IPS DF 6.9 (cell line): Measurements from ENCODE around the gene FRMD4A.
"Not testable (repeated sequence)": the region's sequence is repeated elsewhere in the genome, so short reads cannot be mapped to it uniquely, and the experiment has no call there.

Experiments used
- DNase-seq: peaks from one replicate; pipeline ENCODE4 v3.0.0-alpha.2; 2013; ENCODE audit warnings: low read depth, low spot score
- H3K27ac ChIP-seq: one replicate; pipeline ENCODE4 v1.5.1; 2013; ENCODE audit warnings: low read length, control low read depth
- H3K27me3 ChIP-seq: 2 replicates; pipeline ENCODE4 v1.6.1; 2013; ENCODE audit warnings: mild to moderate bottlenecking, low read length; ENCODE audit not compliant: control insufficient read depth, insufficient read depth
- H3K36me3 ChIP-seq: 2 replicates; pipeline ENCODE4 v1.6.1; 2013; ENCODE audit warnings: low read length; ENCODE audit not compliant: control insufficient read depth, insufficient read depth
- H3K4me1 ChIP-seq: 2 replicates; pipeline ENCODE4 v1.6.1; 2013; ENCODE audit warnings: low read length; ENCODE audit not compliant: control insufficient read depth, insufficient read depth
- H3K4me3 ChIP-seq: 2 replicates; pipeline ENCODE4 v1.5.1; 2013; ENCODE audit warnings: mild to moderate bottlenecking, low read length
- H3K9me3 ChIP-seq: 2 replicates; pipeline ENCODE4 v1.6.1; 2013; ENCODE audit warnings: low read length, inconsistent platforms; ENCODE audit not compliant: control insufficient read depth, insufficient read depth
- WGBS: extraction: QIAGEN DNeasy Blood & Tissue Kit; methylation state at CpG from one replicate; pipeline ENCODE4 v1.1.7; 2013; ENCODE audit warnings: mixed read lengths, missing lambda C conversion rate; ENCODE audit not compliant: insufficient read length, insufficient coverage; 5-methylcytosine and 5-hydroxymethylcytosine counted together

FRMD4A gene

GRCh38 chr10:13779748-13780147, 551.0 kb downstream of the FRMD4A start:
- H3K9me3 ChIP-seq, result no peaks in the 10 kb centered on the region
- H3K27me3 ChIP-seq, result no peaks in the 10 kb centered on the region
- H3K27ac ChIP-seq, result no peak overlapping the region
- no CpG with 5 or more reads among the region's 6 CpGs for WGBS
- no peaks in the 10 kb centered on the region for H3K36me3 ChIP-seq
- no peaks in the 10 kb centered on the region for H3K4me1 ChIP-seq
- no peak overlapping the region for H3K4me3 ChIP-seq
- DNase-seq, result no peak

- not testable (repeated sequence) for H3K36me3 ChIP-seq, DNase-seq, H3K27me3 ChIP-seq, H3K4me3 ChIP-seq, H3K27ac ChIP-seq, H3K9me3 ChIP-seq, H3K4me1 ChIP-seq
- no CpG with 5 or more reads among the region's 4 CpGs for whole genome bisulfite sequencing
These were observed 552.1 kb downstream of the FRMD4A start for GRCh38 chr10:13778693-13778960.

DNA sequence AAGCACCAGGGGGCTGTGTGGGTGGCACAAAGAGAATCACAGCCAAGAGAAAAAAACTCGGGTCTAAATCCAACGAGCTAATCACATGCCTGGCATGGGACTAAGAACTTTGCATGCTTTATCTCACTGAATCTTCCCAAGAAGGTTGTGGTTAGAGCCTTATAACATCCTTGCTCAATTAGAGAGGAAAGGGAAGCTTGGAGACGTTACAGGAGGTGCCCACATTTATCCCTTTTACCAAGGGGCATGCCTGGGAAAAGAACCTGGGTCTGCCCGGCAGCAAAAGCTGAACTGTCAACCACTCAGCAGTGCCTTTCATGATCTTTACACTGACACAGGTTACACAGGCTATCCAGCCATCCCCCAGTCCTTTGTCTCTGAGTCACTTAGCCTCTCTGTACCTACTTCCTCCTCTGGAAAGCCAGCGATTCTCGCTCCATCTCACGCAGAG, 553.8 kb downstream of the FRMD4A start:
- Histone ChIP-seq H3K27ac (no peak overlapping the region), H3K27me3 (no peaks in the 10 kb centered on the region), H3K4me3 (no peak overlapping the region), H3K9me3 (no peaks in the 10 kb centered on the region), H3K36me3 (no peaks in the 10 kb centered on the region), H3K4me1 (no peaks in the 10 kb centered on the region)
- no peak for DNase-seq
- WGBS, result no CpG with 5 or more reads among the region's 7 CpGs

DNA sequence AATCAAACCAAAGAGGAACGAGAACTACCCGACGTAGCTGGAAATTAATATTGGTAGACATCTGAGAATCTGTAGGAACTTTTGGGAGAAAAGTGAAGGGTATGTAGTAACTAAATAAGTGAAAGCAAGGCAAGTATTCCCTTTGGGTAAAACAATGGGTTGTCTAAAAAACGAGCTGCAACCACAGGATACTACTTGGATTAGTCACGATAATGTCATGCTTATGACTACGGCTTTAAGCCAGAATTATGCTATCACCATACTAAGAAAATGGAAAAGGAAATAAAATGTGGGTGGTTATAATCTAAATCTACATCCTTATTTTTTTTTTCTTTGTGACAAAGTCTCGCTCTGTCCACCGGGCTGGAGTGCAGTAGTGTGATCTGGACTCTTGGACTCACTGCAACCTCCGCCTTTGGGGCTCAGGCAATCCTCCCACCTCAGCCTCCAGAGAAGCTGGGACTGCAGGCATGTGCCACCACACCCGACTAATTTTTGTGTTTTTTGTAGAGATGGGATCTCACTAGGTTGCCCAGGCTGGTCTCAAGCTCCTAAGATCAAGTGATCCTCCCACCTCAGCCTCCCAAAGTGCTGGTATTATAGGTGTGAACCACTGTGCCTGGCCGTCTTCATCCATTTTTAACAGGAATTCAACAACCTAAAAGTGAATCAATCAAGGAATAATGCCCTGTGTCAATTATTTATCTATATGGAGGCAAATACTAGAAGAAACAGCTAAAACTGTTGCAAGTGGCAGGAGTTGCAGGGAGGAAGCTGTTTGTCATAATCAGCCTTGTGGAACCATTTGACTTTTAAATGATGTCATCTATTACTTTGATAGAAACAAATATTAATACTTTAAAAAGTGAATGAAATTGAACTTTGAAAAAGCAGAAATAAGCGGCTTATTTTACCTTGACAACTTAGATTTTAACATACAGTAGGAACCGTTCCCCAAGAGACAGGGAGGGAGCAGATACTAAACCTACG, 554.6 kb downstream of the FRMD4A start:
- Histone ChIP-seq H3K9me3 (no peaks in the 10 kb centered on the region), H3K4me3 (no peak overlapping the region), H3K27ac (no peak overlapping the region), H3K4me1 (no peaks in the 10 kb centered on the region), H3K36me3 (no peaks in the 10 kb centered on the region), H3K27me3 (no peaks in the 10 kb centered on the region)
- no peak for DNase-seq
- no CpG with 5 or more reads among the region's 14 CpGs for WGBS

DNA sequence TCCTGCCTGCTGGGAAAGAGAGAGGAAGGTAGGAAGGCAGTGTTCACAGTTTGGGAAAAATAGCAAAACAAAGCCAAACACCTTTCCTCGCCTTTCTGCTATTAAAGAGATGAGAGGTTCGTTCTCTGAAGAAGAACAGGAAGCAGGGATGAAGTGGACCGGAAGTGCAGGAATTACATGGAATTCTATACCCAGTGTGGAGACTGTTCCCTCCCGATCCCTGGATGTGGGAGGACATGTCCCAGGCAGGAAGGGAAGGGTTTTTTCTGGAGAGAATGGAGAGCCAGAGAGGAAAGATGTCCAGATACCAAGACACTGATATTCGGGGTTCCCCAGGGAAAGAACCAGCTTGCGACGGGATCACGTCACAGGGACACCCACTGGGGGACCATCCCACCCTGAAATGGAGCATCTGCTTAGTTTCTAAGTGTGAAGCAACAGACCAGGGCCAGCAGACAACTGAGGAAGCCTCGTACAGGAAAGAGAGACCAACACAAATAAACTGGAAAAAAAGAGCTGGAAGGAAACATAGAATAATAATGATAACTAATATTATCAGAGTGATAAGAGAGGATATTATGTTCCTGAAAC, 556.3 kb downstream of the FRMD4A start:
- Histone ChIP-seq H3K27me3 (no peaks in the 10 kb centered on the region), H3K9me3 (no peaks in the 10 kb centered on the region), H3K4me3 (no peak overlapping the region), H3K27ac (no peak overlapping the region), H3K4me1 (no peaks in the 10 kb centered on the region), H3K36me3 (no peaks in the 10 kb centered on the region)
- DNase-seq, result no peak
- WGBS, result no CpG with 5 or more reads among the region's 9 CpGs

DNA sequence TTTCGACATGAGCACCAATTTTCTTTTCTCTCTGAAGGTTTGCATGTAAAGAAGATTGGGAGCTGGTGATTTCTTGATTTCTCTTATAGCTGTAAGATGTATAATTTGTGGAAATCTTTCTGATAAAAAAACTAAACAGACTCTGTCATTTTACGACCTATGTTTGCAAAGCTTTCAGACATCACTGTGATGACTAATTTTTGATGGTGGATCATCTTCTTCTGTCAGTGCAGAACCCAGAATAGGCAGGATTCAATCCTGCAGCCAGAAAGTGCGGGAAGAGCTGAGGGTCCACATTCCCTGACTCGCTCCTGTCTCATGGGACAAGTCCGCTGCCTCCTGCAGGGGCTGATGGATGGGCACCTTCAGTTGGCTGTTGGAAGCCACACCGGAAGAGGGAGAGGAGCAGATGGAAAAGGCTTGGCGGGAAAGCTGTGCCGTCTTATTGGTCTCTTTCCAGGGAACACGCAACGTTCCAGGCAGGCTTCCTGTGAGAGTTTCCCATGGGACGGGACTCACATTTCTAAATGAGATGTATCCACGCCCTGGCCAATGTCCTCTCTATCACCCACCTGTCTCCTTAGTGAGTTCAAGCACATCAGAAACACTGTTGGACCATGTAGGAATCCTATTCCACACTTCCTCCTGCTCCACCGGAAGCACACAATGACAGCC, 557.1 kb downstream of the FRMD4A start:
- H3K27ac ChIP-seq, result no peak overlapping the region
- no peaks in the 10 kb centered on the region for H3K9me3 ChIP-seq
- no peak overlapping the region for H3K4me3 ChIP-seq
- DNase-seq, result no peak
- no peaks in the 10 kb centered on the region for H3K4me1 ChIP-seq
- no CpG with 5 or more reads among the region's 13 CpGs for WGBS
- no peaks in the 10 kb centered on the region for H3K27me3 ChIP-seq
- no peaks in the 10 kb centered on the region for H3K36me3 ChIP-seq

DNA sequence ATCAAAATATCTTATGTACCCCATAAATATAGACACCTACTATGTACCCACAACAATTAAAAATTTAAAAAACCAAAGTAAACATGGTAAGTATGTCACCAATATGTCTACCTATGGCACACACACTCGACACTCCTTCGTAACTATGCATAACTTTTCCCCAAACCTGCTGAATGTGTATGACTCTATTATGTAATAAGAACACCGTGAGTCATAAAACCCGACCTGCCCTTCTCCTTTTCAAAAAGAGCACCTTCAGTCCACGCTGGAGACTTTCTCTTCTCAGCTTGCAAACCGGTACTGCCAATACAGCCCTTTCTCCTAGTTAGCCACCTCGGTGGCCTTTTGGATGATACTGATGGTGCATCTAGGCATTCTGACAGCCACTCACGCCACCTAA, 557.7 kb downstream of the FRMD4A start:
- WGBS, result no CpG with 5 or more reads among the region's 8 CpGs
- DNase-seq, result no peak

GRCh38 chr10:13771992-13772391, 558.7 kb downstream of the FRMD4A start:
- no peaks in the 10 kb centered on the region for H3K4me1 ChIP-seq
- no peaks in the 10 kb centered on the region for H3K27me3 ChIP-seq
- H3K36me3 ChIP-seq, result no peaks in the 10 kb centered on the region
- no peak overlapping the region for H3K4me3 ChIP-seq
- H3K9me3 ChIP-seq, result no peaks in the 10 kb centered on the region
- no peak overlapping the region for H3K27ac ChIP-seq
- no peak for DNase-seq
- no CpG with 5 or more reads among the region's 4 CpGs for WGBS

More for the DNA sequence above, 557.7 kb downstream of the FRMD4A start:
- H3K27ac ChIP-seq, result no peak overlapping the region
- H3K4me3 ChIP-seq, result no peak overlapping the region
- no peaks in the 10 kb centered on the region for H3K27me3 ChIP-seq
- H3K36me3 ChIP-seq, result no peaks in the 10 kb centered on the region
- no peaks in the 10 kb centered on the region for H3K4me1 ChIP-seq
- H3K9me3 ChIP-seq, result no peaks in the 10 kb centered on the region

GRCh38 chr10:13770760-13771493, 559.8 kb downstream of the FRMD4A start:
- WGBS, result no CpG with 5 or more reads among the region's 4 CpGs
- no peak for DNase-seq
- no peaks in the 10 kb centered on the region for H3K4me1 ChIP-seq

GRCh38 chr10:13769946-13770345, 560.8 kb downstream of the FRMD4A start:
- Histone ChIP-seq H3K9me3 (no peaks in the 10 kb centered on the region), H3K4me3 (no peak overlapping the region), H3K27me3 (no peaks in the 10 kb centered on the region), H3K27ac (no peak overlapping the region), H3K36me3 (no peaks in the 10 kb centered on the region), H3K4me1 (no peaks in the 10 kb centered on the region)
- no peak for DNase-seq
- no CpG with 5 or more reads among the region's 10 CpGs for WGBS

More at GRCh38 chr10:13770760-13771493, 559.8 kb downstream of the FRMD4A start:
- H3K9me3 ChIP-seq, result no peaks in the 10 kb centered on the region
- H3K36me3 ChIP-seq, result no peaks in the 10 kb centered on the region
- H3K4me3 ChIP-seq, result no peak overlapping the region
- H3K27me3 ChIP-seq, result no peaks in the 10 kb centered on the region
- H3K27ac ChIP-seq, result no peak overlapping the region
